HepG2 (cell line): Measurements from ENCODE around the gene ANKRD44.

Experiments used
- CAMTA2 ChIP-seq: sonication (generic); formaldehyde crosslinking; IDR thresholded peaks from 2 replicates; pipeline ENCODE4 v1.4.0; 2020; ENCODE audit warnings: mild to moderate bottlenecking, missing genetic modification reagents, borderline replicate concordance
- EZH2 ChIP-seq: conservative IDR thresholded peaks from 2 replicates; pipeline ENCODE4 v1.6.1; 2012; ENCODE audit warnings: mild to moderate bottlenecking, low read depth, low read length, moderate library complexity
- GZF1 ChIP-seq: sonication (generic); formaldehyde crosslinking; IDR thresholded peaks from 2 replicates; pipeline ENCODE4 v1.5.1; 2020; ENCODE audit warnings: mild to moderate bottlenecking, missing genetic modification reagents
- SETDB1 ChIP-seq: sonication (generic); formaldehyde crosslinking; IDR thresholded peaks from 2 replicates; pipeline ENCODE4 v1.5.1; 2020; ENCODE audit warnings: missing genetic modification reagents, mild to moderate bottlenecking, borderline replicate concordance
- ZNF30 ChIP-seq: sonication (generic); formaldehyde crosslinking; IDR thresholded peaks from 2 replicates; pipeline ENCODE4 v1.5.0; 2020; ENCODE audit warnings: mild to moderate bottlenecking, missing genetic modification reagents
- TF ChIP-seq, protein P1 (sequence below): sonication (generic); formaldehyde crosslinking; conservative IDR thresholded peaks from 2 replicates; pipeline ENCODE4 v1.5.0; 2020; ENCODE audit warnings: missing genetic modification reagents
- TF ChIP-seq, protein P2 (sequence below): sonication (generic); formaldehyde crosslinking; IDR thresholded peaks from 2 replicates; pipeline ENCODE4 v1.4.0; 2020; ENCODE audit warnings: missing genetic modification reagents
- TF ChIP-seq, protein P3 (sequence below): sonication (generic); formaldehyde crosslinking; IDR thresholded peaks from 2 replicates; pipeline ENCODE4 v1.5.0; 2020; ENCODE audit warnings: mild to moderate bottlenecking, missing genetic modification reagents, moderate library complexity

- TF ChIP-seq, protein P1, sequence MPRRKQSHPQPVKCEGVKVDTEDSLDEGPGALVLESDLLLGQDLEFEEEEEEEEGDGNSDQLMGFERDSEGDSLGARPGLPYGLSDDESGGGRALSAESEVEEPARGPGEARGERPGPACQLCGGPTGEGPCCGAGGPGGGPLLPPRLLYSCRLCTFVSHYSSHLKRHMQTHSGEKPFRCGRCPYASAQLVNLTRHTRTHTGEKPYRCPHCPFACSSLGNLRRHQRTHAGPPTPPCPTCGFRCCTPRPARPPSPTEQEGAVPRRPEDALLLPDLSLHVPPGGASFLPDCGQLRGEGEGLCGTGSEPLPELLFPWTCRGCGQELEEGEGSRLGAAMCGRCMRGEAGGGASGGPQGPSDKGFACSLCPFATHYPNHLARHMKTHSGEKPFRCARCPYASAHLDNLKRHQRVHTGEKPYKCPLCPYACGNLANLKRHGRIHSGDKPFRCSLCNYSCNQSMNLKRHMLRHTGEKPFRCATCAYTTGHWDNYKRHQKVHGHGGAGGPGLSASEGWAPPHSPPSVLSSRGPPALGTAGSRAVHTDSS (CRISPR knock-in tag) = no peak
- no peak for TF ChIP-seq CAMTA2 (CRISPR knock-in tag)
- TF ChIP-seq, protein P2, sequence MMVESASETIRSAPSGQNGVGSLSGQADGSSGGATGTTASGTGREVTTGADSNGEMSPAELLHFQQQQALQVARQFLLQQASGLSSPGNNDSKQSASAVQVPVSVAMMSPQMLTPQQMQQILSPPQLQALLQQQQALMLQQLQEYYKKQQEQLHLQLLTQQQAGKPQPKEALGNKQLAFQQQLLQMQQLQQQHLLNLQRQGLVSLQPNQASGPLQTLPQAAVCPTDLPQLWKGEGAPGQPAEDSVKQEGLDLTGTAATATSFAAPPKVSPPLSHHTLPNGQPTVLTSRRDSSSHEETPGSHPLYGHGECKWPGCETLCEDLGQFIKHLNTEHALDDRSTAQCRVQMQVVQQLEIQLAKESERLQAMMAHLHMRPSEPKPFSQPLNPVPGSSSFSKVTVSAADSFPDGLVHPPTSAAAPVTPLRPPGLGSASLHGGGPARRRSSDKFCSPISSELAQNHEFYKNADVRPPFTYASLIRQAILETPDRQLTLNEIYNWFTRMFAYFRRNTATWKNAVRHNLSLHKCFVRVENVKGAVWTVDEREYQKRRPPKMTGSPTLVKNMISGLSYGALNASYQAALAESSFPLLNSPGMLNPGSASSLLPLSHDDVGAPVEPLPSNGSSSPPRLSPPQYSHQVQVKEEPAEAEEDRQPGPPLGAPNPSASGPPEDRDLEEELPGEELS (CRISPR knock-in tag) = no peak
- no peak for TF ChIP-seq GZF1 (CRISPR knock-in tag)
- TF ChIP-seq, protein P3, sequence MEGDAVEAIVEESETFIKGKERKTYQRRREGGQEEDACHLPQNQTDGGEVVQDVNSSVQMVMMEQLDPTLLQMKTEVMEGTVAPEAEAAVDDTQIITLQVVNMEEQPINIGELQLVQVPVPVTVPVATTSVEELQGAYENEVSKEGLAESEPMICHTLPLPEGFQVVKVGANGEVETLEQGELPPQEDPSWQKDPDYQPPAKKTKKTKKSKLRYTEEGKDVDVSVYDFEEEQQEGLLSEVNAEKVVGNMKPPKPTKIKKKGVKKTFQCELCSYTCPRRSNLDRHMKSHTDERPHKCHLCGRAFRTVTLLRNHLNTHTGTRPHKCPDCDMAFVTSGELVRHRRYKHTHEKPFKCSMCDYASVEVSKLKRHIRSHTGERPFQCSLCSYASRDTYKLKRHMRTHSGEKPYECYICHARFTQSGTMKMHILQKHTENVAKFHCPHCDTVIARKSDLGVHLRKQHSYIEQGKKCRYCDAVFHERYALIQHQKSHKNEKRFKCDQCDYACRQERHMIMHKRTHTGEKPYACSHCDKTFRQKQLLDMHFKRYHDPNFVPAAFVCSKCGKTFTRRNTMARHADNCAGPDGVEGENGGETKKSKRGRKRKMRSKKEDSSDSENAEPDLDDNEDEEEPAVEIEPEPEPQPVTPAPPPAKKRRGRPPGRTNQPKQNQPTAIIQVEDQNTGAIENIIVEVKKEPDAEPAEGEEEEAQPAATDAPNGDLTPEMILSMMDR (CRISPR knock-in tag) = no peak
- no peak for TF ChIP-seq SETDB1
- no peak for TF ChIP-seq EZH2
- TF ChIP-seq ZNF30 (CRISPR knock-in tag) = no peak
Observed at GRCh38 chr2:197345846-197346370, 35.3 kb upstream of the ANKRD44 start.
